ENCODE measurements around the gene SIPA1. TPM values are rescaled to one million over a fixed set of nuclear protein-coding genes. Genes with fewer than 3 reads are reported as not detected.
A peak's percentile ranks its signal among the peaks of the same experiment; 100 is the strongest.
"Not testable (repeated sequence)": the region's sequence is repeated elsewhere in the genome, so short reads cannot be mapped to it uniquely, and the experiment has no call there.

The SIPA1 gene
- total RNA-seq, 1 experiment from 2014 or later, result 65.4 TPM

- DNase-seq (ENCODE audit: low spot score) (no peak), ATAC-seq (no peak)
- Mint-ChIP-seq H3K4me3 (peak overlapping the region; percentile 57; the same call in 1 of the 2 replicates), H3K9me3 (no peaks in the 10 kb centered on the region), H3K4me1 (peaks cover 22% of the 10 kb centered on the region), H3K27me3 (ENCODE audit: low read depth) (no peaks in the 10 kb centered on the region), H3K36me3 (peaks cover 14% of the 10 kb centered on the region), H3K27ac (peak overlapping the region; percentile 94)
- ChIA-PET CTCF (interaction anchor here (0.6 to 2.6 kb wide), 29 partner anchors 10 to 949 kb away, joined by 3 to 36 read pairs (median 8); partner anchors contain the start of genes CCDC85B, FAM89B, FIBP and KAT5), POLR2A (interaction anchor here (0.7 to 2.1 kb wide), 9 partner anchors 10 to 222 kb away, joined by 3 to 20 read pairs (median 6); partner anchors contain the start of genes CFL1, FAM89B, MUS81 and PCNX3)
- TF ChIP-seq ZNF512 (CRISPR knock-in tag; IDR thresholded peaks at IDR 0.05; ENCODE audit: borderline replicate concordance), result 0 out of 2 replicates have a peak, but pooled peaks have one; percentile 41
- TF ChIP-seq ATF3 (CRISPR knock-in tag; conservative IDR thresholded peaks at IDR 0.05), result no peak
Observed at GRCh38 chr11:65637032-65637557, 806 bp upstream of the SIPA1 start.

- not testable (repeated sequence) for H3K27me3 Mint-ChIP-seq (ENCODE audit: low read depth); H3K9me3 Mint-ChIP-seq; DNase-seq (ENCODE audit: low spot score); ATAC-seq; H3K27ac Mint-ChIP-seq
- peaks cover 14% of the 10 kb centered on the region for H3K36me3 Mint-ChIP-seq
- H3K4me1 Mint-ChIP-seq, result peaks cover 36% of the 10 kb centered on the region
- H3K4me3 Mint-ChIP-seq, result peak overlapping the region; percentile 81
- CTCF ChIA-PET, result interaction anchor here (0.7 to 2.6 kb wide), 12 partner anchors 7 to 249 kb away, joined by 3 to 36 read pairs (median 10); partner anchors contain the start of genes FAM89B, FIBP and MUS81
- POLR2A ChIA-PET, result interaction anchor here (1.1 to 2.1 kb wide), 3 partner anchors 10 to 78 kb away, joined by 3 to 20 read pairs (median 4); no protein-coding TSS in a partner anchor
Observed at GRCh38 chr11:65639228-65639597, 1.3 kb downstream of the SIPA1 start.

- no peak overlapping the region for H3K4me3 Mint-ChIP-seq
- H3K9me3 Mint-ChIP-seq, result no peaks in the 10 kb centered on the region
- TF ChIP-seq EMX1 (CRISPR knock-in tag; IDR thresholded peaks at IDR 0.05), result no peak
- TF ChIP-seq STAT6 (CRISPR knock-in tag; conservative IDR thresholded peaks at IDR 0.05; ENCODE audit: low read depth), result no peak
- no peak for TF ChIP-seq FOXJ3 (CRISPR knock-in tag; IDR thresholded peaks at IDR 0.05; ENCODE audit: borderline replicate concordance)
- no peak for TF ChIP-seq ATF6 (CRISPR knock-in tag; IDR thresholded peaks at IDR 0.05)
- no peak for TF ChIP-seq PRRX2 (CRISPR knock-in tag; IDR thresholded peaks at IDR 0.05)
- no peak for TF ChIP-seq KAT7 (CRISPR knock-in tag; IDR thresholded peaks at IDR 0.05; ENCODE audit: borderline replicate concordance)
- TF ChIP-seq NR2C2 (CRISPR knock-in tag; IDR thresholded peaks at IDR 0.05), result no peak
- TF ChIP-seq ZNF263 (CRISPR knock-in tag; IDR thresholded peaks at IDR 0.05; ENCODE audit: low read depth), result no peak
- no peak for TF ChIP-seq USF2 (CRISPR knock-in tag; IDR thresholded peaks at IDR 0.05)
- no peak for TF ChIP-seq FOXP1 (CRISPR knock-in tag; IDR thresholded peaks at IDR 0.05; ENCODE audit: borderline replicate concordance)
- TF ChIP-seq TEAD4 (CRISPR knock-in tag; IDR thresholded peaks at IDR 0.05), result no peak
- no peak for TF ChIP-seq NFYB (CRISPR knock-in tag; conservative IDR thresholded peaks at IDR 0.05; ENCODE audit: low read depth)
- no peak for TF ChIP-seq PREB (CRISPR knock-in tag; IDR thresholded peaks at IDR 0.05; ENCODE audit: borderline replicate concordance)
- no peak overlapping the region for H3K27ac Mint-ChIP-seq
- ChIA-PET POLR2A (no interaction called here), CTCF (interaction anchor here (0.9 to 2.6 kb wide), 2 partner anchors 99 to 105 kb away, joined by 3 to 16 read pairs; no protein-coding TSS in a partner anchor)
- peaks cover 11% of the 10 kb centered on the region for H3K36me3 Mint-ChIP-seq
- DNase-seq (ENCODE audit: low spot score) (no peak), ATAC-seq (no peak)
- peaks cover 39% of the 10 kb centered on the region for H3K4me1 Mint-ChIP-seq
- no peaks in the 10 kb centered on the region for H3K27me3 Mint-ChIP-seq (ENCODE audit: low read depth)
Observed at GRCh38 chr11:65639623-65640482, 2.0 kb downstream of the SIPA1 start.

Data from WTC11 (cell line).